Activated T-helper 9 cell treated with anti-CD3 and anti-CD28 coated beads, Interleukin-2, amount 50 U/mL, for 16 hours (primary cell): Measurements from ENCODE around the gene TTLL11.

ENCODE experiments used
- DNase-seq: peaks from one replicate; pipeline ENCODE4 v3.0.0-alpha.2; 2020; ENCODE audit warnings: low read depth

Gene TTLL11

DNA sequence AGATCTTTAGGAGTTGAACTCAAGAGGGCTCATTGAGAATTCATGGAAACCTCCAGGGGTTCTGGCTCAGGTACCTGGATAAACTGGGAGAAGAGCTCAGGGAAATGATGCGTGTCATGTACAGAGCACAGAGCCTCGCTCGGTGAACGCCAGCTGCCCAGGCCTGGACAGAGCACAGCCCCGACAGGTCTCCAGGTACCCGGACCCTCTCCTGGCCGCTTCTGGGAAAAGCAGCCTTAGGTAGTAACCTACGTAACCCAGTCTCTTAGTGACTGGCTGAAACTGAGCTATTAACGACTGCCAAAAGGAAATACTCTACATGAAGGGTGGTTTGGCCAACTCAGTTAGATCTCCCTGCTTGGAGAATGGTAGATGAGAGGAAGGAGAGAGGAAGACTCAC, 157.4 kb downstream of the TTLL11 start:
- no peak for DNase-seq

- DNase-seq, result no peak
Measured at GRCh38 chr9:121930956-121931355, 162.2 kb downstream of the TTLL11 start.

GRCh38 chr9:121929893-121930875, 162.9 kb downstream of the TTLL11 start:
- DNase-seq, result no peak

- no peak for DNase-seq
Measured at GRCh38 chr9:121927636-121928035, 165.5 kb downstream of the TTLL11 start.

DNA sequence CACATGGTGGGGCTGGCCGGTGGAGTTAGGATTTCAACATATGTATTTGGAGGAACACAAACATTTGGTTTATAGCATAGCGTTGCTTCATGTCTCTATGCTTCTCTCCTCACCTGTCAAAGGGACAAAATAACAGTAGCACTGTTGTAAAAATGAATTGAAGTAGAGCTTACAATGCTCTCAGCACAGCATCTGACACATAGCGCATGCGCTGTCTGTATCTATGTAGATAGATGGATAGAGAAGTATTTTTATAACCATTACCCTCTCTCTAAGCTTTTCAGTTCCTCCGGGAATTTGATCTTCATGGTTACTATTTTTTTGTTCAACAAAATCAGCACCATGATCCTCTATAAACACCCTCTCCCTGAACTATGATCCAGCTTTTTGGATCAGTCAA, 166.0 kb downstream of the TTLL11 start:
- no peak for DNase-seq

DNA sequence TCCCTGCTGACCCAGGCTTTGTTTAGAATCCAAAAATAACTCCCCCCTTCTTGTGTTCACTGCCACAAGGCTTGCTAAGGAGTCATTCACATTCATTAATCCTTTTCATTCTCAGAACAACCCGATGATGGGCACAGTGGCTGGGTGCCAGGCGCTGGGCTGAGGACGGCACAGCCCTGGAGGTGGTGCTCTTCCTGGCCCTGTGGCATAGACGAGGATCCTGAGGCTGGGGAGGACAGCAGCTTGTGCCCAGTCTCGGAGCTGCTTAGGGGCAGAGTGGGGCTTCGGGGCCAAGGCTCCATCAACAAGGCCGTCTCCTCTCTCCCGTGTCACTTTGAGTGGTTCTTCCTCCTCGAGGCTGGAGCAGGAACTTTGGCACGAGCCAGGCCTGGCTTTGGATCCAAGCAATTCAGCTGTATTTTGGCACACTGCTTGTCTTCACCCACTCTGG, 166.7 kb downstream of the TTLL11 start:
- DNase-seq, result no peak

DNA sequence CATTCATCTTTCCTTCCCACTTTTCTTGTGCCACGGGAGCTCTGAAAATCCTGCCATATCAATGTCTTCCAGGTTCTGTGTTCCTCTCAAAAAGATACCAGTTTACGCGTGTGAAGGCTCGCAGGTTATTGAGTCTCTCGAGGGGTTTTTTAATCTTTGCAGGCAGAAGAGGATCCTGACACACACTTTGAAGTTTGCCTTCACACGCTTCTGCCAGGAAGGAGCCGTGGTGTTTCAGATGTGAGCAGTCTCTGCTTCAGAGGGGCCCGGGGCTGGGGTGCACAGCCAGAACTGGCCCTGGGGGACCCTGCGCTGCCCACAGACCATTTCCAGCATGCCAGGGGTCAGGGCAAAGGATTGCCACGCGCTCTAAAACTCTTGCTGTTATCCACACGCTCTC, 167.2 kb downstream of the TTLL11 start:
- no peak for DNase-seq

GRCh38 chr9:121924700-121925099, 168.4 kb downstream of the TTLL11 start:
- no peak for DNase-seq

GRCh38 chr9:121921444-121921843, 171.7 kb downstream of the TTLL11 start:
- DNase-seq, result no peak

- DNase-seq, result no peak
Measured at GRCh38 chr9:121917375-121918335, 175.5 kb downstream of the TTLL11 start.

- no peak for DNase-seq
Measured at GRCh38 chr9:121915304-121915625, 177.8 kb downstream of the TTLL11 start.

DNA sequence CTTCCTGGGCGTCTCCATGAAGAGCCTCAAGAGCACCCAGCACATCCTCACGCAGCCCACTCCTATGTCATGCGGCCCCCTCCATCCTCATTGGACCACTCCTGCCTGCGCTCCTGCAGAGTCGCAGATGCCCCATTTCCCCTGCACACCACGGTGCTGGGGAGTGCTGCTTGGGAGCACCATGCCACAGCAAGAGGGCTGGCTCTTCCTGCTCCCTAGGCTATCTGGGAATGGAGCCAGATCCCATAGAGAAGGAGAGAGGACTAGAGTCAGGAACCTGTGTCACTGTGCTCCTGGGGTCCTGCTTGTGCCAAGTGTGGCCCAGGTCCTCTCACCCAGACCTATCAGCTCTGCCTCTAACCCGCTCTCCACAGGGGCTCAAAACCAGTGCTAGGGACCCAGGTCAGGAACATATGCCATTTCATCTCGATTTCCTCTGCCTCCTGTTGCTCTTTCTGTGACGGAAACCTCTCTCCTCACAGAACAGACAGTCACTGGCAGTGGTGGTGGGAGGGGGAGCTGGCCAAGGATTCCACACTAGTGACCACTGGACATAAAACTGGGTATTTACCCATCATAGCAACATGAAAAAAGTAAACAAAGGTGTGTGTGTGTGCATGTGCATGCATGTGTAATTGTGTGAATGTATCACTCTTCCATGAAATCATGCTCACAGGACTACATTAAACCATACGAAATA, 178.4 kb downstream of the TTLL11 start:
- DNase-seq, result no peak

DNA sequence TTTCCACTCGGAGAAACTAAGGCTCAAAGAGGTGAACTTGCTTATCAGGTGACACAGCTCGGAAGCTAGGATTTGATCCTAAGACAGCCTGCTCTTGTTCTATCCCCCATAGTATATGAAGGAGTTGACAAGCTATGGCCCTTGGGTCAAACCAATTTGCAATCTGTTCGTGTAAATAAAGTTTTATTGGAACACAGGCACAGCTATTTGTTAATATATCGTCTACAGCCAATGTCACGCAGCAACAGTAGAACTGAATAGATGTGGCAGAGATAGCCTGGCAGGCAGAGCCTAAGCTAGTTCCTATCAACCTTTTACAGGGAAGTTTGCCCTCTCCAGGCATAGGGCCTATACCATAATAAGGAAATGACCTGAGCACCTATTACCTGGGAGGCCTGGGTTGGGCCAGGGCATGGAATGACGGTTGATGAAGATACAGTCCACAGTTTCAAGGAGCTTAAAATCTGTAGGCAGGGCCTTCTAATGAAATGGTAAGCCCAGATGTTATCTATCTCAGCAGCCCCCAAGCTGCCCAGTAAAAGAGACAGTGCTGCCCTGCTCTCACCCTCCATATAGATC, 179.0 kb downstream of the TTLL11 start:
- DNase-seq, result no peak

- no peak for DNase-seq
Measured at GRCh38 chr9:121912812-121913627, 180.1 kb downstream of the TTLL11 start.

- no peak for DNase-seq
Measured at GRCh38 chr9:121910491-121911040, 182.5 kb downstream of the TTLL11 start.

DNA sequence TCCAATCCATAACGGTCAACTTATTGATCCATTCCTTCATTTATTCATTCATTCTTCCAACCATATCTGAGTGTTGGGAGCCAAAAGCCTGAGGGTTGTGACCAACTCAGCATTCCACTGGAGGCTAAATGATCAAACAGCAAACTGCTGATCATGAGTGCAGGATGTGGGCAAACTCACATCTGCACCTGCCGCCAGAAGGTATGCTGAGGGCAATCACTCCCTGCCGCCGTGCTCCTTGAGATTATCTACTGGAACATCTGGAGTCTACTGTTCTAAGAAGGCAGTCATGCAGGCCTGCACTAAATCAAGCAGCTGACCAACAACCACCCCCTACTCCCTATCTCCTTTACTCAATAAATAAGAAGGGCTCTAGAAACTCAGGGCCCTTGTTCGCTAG, 184.0 kb downstream of the TTLL11 start:
- DNase-seq, result no peak

DNA sequence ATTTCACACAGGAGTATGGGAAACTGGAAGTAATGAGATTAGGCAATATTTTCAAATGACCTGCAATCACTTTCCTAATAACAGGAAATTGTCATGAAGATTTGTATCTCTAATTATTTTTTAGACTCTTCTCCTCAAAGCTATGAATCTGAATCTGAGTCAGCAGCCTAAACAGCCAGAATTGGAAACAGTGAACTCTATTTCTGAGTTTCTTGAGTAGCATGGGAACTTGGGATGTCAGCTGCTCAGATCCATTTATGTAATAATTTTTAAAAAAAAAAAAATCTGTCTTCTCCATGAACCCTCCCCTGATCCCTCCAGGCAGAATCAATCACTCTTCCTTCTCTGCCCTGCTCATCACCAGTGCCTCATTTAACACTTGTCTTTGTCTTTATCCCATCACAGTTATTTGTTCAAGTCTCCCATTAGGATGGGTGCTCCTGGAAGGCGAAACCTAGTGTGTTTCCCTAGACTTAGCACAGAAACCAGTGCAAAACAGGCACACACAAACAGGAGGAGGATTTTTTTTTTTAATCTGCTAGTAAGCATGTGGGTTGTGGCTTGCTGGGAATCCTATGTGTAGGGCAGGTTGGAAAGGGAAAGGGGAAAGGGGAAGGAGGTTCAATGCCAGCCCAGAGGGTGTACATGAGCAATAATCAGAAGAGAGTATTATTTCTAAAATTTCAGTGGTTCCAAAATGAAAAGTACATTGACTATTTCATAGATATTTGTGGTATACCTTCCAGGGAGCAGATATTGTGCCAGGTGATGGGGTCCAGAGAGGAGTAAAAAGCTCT, 186.8 kb downstream of the TTLL11 start:
- no peak for DNase-seq

- no peak for DNase-seq
Measured at GRCh38 chr9:121902461-121903135, 190.5 kb downstream of the TTLL11 start.

DNA sequence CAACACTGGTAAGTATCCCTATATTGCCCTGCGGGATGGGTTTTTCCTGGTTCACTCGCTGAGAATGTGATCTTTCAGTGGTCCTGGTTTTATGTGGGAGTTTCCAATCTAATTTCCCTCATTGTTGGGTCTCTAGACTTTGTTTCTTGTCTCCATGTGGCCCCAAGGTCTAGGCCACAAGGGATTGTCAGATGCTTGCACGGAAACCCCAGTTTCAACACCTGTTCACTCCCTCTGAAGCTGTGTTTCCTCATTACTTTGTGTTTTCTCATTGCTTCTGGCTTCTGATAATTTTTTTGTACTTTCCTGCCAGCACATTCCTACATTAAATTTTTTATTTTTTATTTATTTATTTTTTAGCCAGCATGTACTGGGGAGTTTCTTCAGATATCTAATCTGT, 191.5 kb downstream of the TTLL11 start:
- DNase-seq, result no peak
